ENCODE results near the gene IGSF22.

DNA sequence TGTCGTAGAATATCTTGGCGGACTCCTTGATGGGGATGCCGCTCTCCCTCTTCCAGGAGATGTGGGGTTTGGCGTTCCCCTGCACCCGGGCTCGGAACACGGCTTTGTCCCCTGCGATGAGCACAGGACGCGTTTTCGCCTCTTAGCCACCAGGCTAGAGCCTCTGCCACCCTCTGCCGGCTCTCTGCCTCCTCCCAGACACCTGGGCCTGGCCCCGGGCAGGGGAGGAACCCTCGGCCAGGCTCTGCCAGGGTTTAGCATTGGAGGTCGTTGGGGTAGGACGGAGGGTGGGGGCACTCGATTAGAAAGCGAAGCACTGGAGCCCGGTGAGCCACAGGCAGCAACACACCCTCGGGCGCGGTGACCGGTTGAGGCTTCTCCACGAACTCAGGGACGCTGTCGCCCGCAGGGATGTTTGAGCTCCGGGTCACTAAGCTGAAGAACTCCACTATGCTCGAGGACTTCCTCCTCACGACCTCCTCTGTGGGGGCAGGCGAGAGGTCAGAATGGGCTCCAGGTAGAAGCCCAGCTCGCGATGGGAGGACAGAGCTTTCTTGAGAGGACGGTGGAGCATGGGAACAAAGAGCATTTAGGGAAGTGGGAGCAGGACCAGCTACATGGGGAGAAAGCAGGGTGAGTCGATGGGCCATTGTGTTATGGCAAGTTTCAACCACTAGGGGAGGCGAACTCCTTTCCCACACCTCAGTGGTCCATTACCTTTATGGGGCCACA is 4.3 kb downstream of the IGSF22 start:
- TF ChIP-seq, protein P1, sequence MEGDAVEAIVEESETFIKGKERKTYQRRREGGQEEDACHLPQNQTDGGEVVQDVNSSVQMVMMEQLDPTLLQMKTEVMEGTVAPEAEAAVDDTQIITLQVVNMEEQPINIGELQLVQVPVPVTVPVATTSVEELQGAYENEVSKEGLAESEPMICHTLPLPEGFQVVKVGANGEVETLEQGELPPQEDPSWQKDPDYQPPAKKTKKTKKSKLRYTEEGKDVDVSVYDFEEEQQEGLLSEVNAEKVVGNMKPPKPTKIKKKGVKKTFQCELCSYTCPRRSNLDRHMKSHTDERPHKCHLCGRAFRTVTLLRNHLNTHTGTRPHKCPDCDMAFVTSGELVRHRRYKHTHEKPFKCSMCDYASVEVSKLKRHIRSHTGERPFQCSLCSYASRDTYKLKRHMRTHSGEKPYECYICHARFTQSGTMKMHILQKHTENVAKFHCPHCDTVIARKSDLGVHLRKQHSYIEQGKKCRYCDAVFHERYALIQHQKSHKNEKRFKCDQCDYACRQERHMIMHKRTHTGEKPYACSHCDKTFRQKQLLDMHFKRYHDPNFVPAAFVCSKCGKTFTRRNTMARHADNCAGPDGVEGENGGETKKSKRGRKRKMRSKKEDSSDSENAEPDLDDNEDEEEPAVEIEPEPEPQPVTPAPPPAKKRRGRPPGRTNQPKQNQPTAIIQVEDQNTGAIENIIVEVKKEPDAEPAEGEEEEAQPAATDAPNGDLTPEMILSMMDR (IDR thresholded peaks at IDR 0.05; ENCODE audit: control extremely low read depth in 1 of 3, insufficient read depth in 1 of 3, low read depth in 1 of 3, low read length in 3 of 3): peak; percentile 68 to 89 (median 84)
- TF ChIP-seq ZNF274 (IDR thresholded peaks at IDR 0.05; ENCODE audit: borderline replicate concordance, extremely low read depth, low read length): no peak
- TF ChIP-seq EZH2 (IDR thresholded peaks at IDR 0.05; ENCODE audit: low read depth, low read length, severe bottlenecking): no peak
- peak; percentile 70 for TF ChIP-seq KDM4A (IDR thresholded peaks at IDR 0.05; ENCODE audit: low read depth, low read length, severe bottlenecking)
- no peak for TF ChIP-seq SP2 (IDR thresholded peaks at IDR 0.05; ENCODE audit: low read length)
- no peak for TF ChIP-seq RBBP5 (IDR thresholded peaks at IDR 0.05; ENCODE audit: borderline replicate concordance, low read depth, low read length)
- TF ChIP-seq, protein P2, sequence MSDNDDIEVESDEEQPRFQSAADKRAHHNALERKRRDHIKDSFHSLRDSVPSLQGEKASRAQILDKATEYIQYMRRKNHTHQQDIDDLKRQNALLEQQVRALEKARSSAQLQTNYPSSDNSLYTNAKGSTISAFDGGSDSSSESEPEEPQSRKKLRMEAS (IDR thresholded peaks at IDR 0.05): peak; percentile 45
- no peak; the same call in 1 of the 2 replicates for TF ChIP-seq CREB1 (IDR thresholded peaks at IDR 0.05)
- no peak for TF ChIP-seq CHD2 (IDR thresholded peaks at IDR 0.05; ENCODE audit: low read length)
- peak; percentile 51 to 55 for TF ChIP-seq RAD21 (IDR thresholded peaks at IDR 0.05 in 1 of 2, conservative IDR thresholded peaks at IDR 0.05 in 1 of 2; ENCODE audit: low read depth in 2 of 2, low read length in 2 of 2)
- TF ChIP-seq TEAD4 (IDR thresholded peaks at IDR 0.05; ENCODE audit: low read depth, low read length): no peak
- TF ChIP-seq, protein P3, sequence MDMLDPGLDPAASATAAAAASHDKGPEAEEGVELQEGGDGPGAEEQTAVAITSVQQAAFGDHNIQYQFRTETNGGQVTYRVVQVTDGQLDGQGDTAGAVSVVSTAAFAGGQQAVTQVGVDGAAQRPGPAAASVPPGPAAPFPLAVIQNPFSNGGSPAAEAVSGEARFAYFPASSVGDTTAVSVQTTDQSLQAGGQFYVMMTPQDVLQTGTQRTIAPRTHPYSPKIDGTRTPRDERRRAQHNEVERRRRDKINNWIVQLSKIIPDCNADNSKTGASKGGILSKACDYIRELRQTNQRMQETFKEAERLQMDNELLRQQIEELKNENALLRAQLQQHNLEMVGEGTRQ (IDR thresholded peaks at IDR 0.05; ENCODE audit: low read length): no peak
- TF ChIP-seq RFX5 (IDR thresholded peaks at IDR 0.05; ENCODE audit: borderline replicate concordance, low read depth, low read length): no peak
- no peak for TF ChIP-seq POLR2A (IDR thresholded peaks at IDR 0.05; ENCODE audit: control extremely low read depth in 1 of 2, low read depth in 2 of 2, low read length in 2 of 2)
